Measurements from ENCODE around the gene MYRF. TPM values are rescaled to one million over a fixed set of nuclear protein-coding genes. Genes with fewer than 3 reads are reported as not detected.

The MYRF gene
- total and polyA plus RNA-seq, 11 donors, result 0.11 to 41.2 (median 0.25) TPM; not detected in 2

DNA sequence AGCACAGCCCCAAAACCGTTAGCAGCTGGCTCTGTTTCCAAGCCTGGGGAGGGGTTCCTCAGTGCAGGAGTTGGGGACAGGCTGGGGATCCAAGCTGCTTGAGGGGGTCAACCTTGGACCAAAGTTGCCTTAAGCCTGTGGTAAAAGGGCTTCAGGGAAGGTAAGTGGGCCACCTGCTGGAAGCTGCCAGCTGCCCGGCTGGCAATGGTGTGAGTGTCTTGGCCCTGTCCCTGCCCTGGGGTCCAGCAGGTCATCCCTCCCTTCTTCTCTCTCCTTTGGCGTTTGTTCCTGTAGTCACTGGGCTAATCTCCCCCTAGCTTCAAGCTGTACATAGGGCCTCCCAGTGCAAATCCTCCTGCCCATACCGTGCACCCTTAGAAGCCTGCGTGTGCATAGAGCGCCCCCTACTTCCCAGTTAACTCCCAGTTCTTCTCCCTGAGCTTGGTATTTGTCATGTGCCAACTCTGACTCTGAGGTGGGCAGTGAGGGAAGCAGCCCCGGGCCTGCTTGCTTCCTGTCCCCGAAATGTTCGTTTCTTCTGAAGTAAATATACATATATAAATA, 35.6 kb downstream of the MYRF start:
- TF ChIP-seq, protein P1, sequence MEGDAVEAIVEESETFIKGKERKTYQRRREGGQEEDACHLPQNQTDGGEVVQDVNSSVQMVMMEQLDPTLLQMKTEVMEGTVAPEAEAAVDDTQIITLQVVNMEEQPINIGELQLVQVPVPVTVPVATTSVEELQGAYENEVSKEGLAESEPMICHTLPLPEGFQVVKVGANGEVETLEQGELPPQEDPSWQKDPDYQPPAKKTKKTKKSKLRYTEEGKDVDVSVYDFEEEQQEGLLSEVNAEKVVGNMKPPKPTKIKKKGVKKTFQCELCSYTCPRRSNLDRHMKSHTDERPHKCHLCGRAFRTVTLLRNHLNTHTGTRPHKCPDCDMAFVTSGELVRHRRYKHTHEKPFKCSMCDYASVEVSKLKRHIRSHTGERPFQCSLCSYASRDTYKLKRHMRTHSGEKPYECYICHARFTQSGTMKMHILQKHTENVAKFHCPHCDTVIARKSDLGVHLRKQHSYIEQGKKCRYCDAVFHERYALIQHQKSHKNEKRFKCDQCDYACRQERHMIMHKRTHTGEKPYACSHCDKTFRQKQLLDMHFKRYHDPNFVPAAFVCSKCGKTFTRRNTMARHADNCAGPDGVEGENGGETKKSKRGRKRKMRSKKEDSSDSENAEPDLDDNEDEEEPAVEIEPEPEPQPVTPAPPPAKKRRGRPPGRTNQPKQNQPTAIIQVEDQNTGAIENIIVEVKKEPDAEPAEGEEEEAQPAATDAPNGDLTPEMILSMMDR (IDR thresholded peaks at IDR 0.05), result peak in 7 of 12 donors; percentile 15 to 40 (median 31)
- TF ChIP-seq POLR2A (IDR thresholded peaks at IDR 0.05), result no peak
- 43 to 54% (median 51%) methylated on average over 8 to 9 of the region's 9 CpGs for WGBS, 4 donors
- no peak for ATAC-seq

DNA sequence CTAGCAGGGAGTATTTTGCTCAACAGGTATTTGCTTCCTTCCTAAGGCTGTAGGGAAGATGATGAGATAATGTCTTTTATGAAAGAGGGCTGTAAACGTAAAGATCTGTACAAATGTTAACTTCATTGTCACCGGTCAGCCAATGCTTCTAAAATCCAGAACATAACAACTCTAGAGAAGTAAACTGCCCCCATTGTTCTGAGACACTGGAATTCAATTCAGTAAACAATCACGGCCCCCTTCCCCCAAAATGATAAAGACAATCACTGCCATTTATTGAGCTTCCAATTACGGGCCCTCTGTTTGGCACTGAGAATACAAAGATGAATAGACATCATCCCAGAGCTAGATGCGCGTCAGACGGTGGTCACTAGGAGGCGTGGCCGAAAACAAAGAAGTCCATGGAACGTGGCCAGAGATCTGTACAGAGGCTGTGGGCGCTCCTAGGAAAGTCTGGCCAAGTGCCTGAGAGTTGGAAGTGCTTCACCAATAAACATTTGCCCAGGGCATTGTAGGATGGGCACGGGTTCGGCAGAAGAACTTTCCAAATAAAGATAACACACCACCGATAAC, 39.4 kb downstream of the MYRF start:
- ATAC-seq (peak; percentile 35 to 82 (median 58)), DNase-seq (peak; percentile 58 to 86 (median 75))
- intact Hi-C loops (cut with DNase I), result loop anchor here in 3 of 10 donors (2.0 to 10.0 kb wide), 3 partner anchors 99 to 583 kb away; partner anchors contain the start of gene FADS3 (in 1 of the 3)
- H3K36me3 ChIP-seq, result peaks cover 0 to 53% (median 40%) of the 10 kb centered on the region in 9 donors
- H3K27ac ChIP-seq, result peak overlapping the region; percentile 89 to 99 (median 96)
- TF ChIP-seq POLR2A (IDR thresholded peaks at IDR 0.05), result no peak
- TF ChIP-seq, protein P1 (IDR thresholded peaks at IDR 0.05), result peak in 3 of 12 donors; percentile 21 to 34 (median 26)
- peaks cover 6 to 24% (median 17%) of the 10 kb centered on the region in 12 donors for H3K4me1 ChIP-seq
- peak overlapping the region; percentile 62 to 92 (median 72) for H3K4me3 ChIP-seq
- 5 to 7% (median 6%) methylated on average over 14 of the region's 14 CpGs for WGBS, 4 donors
- H3K27me3 ChIP-seq, result no peaks in the 10 kb centered on the region
- H3K9me3 ChIP-seq, result no peaks in the 10 kb centered on the region

More for the DNA sequence above, 35.6 kb downstream of the MYRF start:
- intact Hi-C loops (cut with DNase I), result no loop called here
- Histone ChIP-seq H3K27ac (no peak overlapping the region), H3K9me3 (no peaks in the 10 kb centered on the region), H3K36me3 (peaks cover 0 to 71% (median 62%) of the 10 kb centered on the region in 9 donors), H3K27me3 (no peaks in the 10 kb centered on the region), H3K4me3 (no peak overlapping the region), H3K4me1 (peaks cover under 1 to 14% (median 10%) of the 10 kb centered on the region in 12 donors)
- DNase-seq, result peak in 1 of 5 donors; percentile 56

DNA sequence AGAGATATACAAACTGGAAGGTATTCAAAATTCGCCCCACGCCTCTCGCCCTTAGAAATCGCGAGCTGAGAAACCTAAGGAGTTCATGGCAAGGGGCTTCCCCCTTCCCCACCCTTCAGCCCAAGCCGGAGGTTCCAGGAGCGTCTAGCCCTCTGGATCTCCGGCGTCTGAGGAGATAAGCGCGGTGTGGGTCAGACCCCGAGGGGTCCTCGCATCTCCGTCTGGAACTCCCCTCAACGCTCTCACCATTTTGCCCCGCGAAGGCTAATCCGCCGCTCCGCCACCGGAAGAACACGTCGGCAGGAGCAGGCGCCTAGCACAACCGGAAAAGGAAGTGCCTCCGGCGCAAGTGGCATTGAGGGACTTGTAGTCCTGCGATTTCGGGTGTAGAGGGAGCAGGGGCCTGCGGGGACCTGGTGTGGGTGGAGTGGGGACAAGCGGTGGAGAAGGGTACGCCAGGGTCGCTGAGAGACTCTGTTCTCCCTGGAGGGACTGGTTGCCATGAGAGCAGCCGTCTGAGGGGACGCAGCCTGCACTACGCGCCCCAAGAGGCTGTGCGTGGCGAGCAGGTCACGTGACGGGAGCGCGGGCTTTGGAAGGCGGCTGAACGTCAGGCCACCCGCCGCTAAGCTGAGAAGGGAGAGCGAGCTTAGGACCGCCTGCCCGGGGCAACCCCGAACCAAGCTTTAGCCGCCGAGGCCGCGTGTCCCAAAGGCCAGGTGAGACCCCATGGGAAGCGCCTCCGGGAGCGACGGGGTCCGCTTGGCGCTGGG, 40.1 kb downstream of the MYRF start, which contains the start of the genes FEN1 and TMEM258:
Gene FEN1 (plus strand): TSS at position 602 of the 773 bp plus-strand sequence. CDS start 2,451 bp downstream, outside the sequence.
Gene TMEM258 (minus strand): TSS at position 290 of the 773 bp plus-strand sequence. CDS start 41 bp downstream, at position 249.
- ATAC-seq (peak; percentile 88 to 94 (median 93)), DNase-seq (peak; percentile 89 to 94 (median 93))
- 0 to 1% (median 0%) methylated on average over 45 to 61 of the region's 61 CpGs for WGBS, 4 donors
- intact Hi-C loops (cut with DNase I), result loop anchor here in 3 of 10 donors (2.0 to 10.0 kb wide), 3 partner anchors 98 to 582 kb away; partner anchors contain the start of gene FADS3 (in 1 of the 3)
- Histone ChIP-seq H3K27ac (peak within 1 kb of the TSS; percentile 89 to 99 (median 96)), H3K36me3 (peaks cover 0 to 46% (median 33%) of the 10 kb centered on the region in 9 donors), H3K4me3 (peak within 1 kb of the TSS; percentile 62 to 92 (median 72)), H3K27me3 (no peaks in the 10 kb centered on the region), H3K4me1 (peaks cover 6 to 26% (median 19%) of the 10 kb centered on the region in 12 donors), H3K9me3 (no peaks in the 10 kb centered on the region)
- TF ChIP-seq POLR2A (IDR thresholded peaks at IDR 0.05), result peak in 1 of 2 donors; percentile 62
- TF ChIP-seq, protein P1 (IDR thresholded peaks at IDR 0.05), result peak in 2 of 12 donors; percentile 8 to 10

Data from heart left ventricle (tissue), 16 donors.